ENCODE measurements around the gene XK.
"Not testable (repeated sequence)": the region's sequence is repeated elsewhere in the genome, so short reads cannot be mapped to it uniquely, and the experiment has no call there.

XK gene

GRCh38 chrX:37641859-37642258 lies 43.7 kb upstream of the XK start:
- H3F3A ChIP-seq (ENCODE audit: insufficient read depth, low read length): no peaks in the 10 kb centered on the region
- no peaks in the 10 kb centered on the region for H3K9me2 ChIP-seq (ENCODE audit: low read depth, low read length)
- H3K27ac ChIP-seq (ENCODE audit: low read depth, low read length, poor library complexity, severe bottlenecking): no peak overlapping the region
- H3K4me1 ChIP-seq (ENCODE audit: insufficient read depth, low read length, severe bottlenecking): no peaks in the 10 kb centered on the region
- H3K4me3 ChIP-seq (ENCODE audit: low read depth, low read length, poor library complexity, severe bottlenecking): no peak overlapping the region
- no peak overlapping the region for H2AFZ ChIP-seq (ENCODE audit: low read length)
- no peaks in the 10 kb centered on the region for H4K20me1 ChIP-seq (ENCODE audit: insufficient read depth, low read length)
- H3K4me2 ChIP-seq (ENCODE audit: low read length): no peak overlapping the region
- no peaks in the 10 kb centered on the region for H3K36me3 ChIP-seq (ENCODE audit: insufficient read depth, low read length)
- no peak for TF ChIP-seq EZH2 (IDR thresholded peaks at IDR 0.05; ENCODE audit: borderline replicate concordance, low read length)
- TF ChIP-seq CTCF (IDR thresholded peaks at IDR 0.05; ENCODE audit: low read length): no peak
- H3K79me2 ChIP-seq (ENCODE audit: insufficient read depth, low read length): no peaks in the 10 kb centered on the region
- no peaks in the 10 kb centered on the region for H3K9me3 ChIP-seq (ENCODE audit: low read length)
- no peak overlapping the region for H3K9ac ChIP-seq (ENCODE audit: low read length)
- H3K27me3 ChIP-seq (ENCODE audit: insufficient read depth, low read length): no peaks in the 10 kb centered on the region

GRCh38 chrX:37644381-37645305 lies 40.9 kb upstream of the XK start:
- H3K9me2 ChIP-seq (ENCODE audit: low read depth, low read length): no peaks in the 10 kb centered on the region
- no peak overlapping the region for H3K4me2 ChIP-seq (ENCODE audit: low read length)

GRCh38 chrX:37646254-37646653 lies 39.3 kb upstream of the XK start:
- H3K4me3 ChIP-seq (ENCODE audit: low read depth, low read length, poor library complexity, severe bottlenecking): no peak overlapping the region
- H3K27me3 ChIP-seq (ENCODE audit: insufficient read depth, low read length): no peaks in the 10 kb centered on the region
- no peaks in the 10 kb centered on the region for H3F3A ChIP-seq (ENCODE audit: insufficient read depth, low read length)
- H3K9me3 ChIP-seq (ENCODE audit: low read length): no peaks in the 10 kb centered on the region
- H3K79me2 ChIP-seq (ENCODE audit: insufficient read depth, low read length): no peaks in the 10 kb centered on the region
- H3K4me1 ChIP-seq (ENCODE audit: insufficient read depth, low read length, severe bottlenecking): no peaks in the 10 kb centered on the region
- H3K9me2 ChIP-seq (ENCODE audit: low read depth, low read length): no peaks in the 10 kb centered on the region
- H3K36me3 ChIP-seq (ENCODE audit: insufficient read depth, low read length): no peaks in the 10 kb centered on the region
- H3K9ac ChIP-seq (ENCODE audit: low read length): no peak overlapping the region
- no peak overlapping the region for H2AFZ ChIP-seq (ENCODE audit: low read length)
- no peaks in the 10 kb centered on the region for H4K20me1 ChIP-seq (ENCODE audit: insufficient read depth, low read length)
- TF ChIP-seq CTCF (IDR thresholded peaks at IDR 0.05; ENCODE audit: low read length) (0 out of 2 replicates have a peak, but pooled peaks have one; percentile 5), EZH2 (IDR thresholded peaks at IDR 0.05; ENCODE audit: borderline replicate concordance, low read length) (no peak)
- H3K4me2 ChIP-seq (ENCODE audit: low read length): no peak overlapping the region
- no peak overlapping the region for H3K27ac ChIP-seq (ENCODE audit: low read depth, low read length, poor library complexity, severe bottlenecking)

More at GRCh38 chrX:37644381-37645305, 40.9 kb upstream of the XK start:
- H3K27ac ChIP-seq (ENCODE audit: low read depth, low read length, poor library complexity, severe bottlenecking): no peak overlapping the region
- no peaks in the 10 kb centered on the region for H3K79me2 ChIP-seq (ENCODE audit: insufficient read depth, low read length)
- H4K20me1 ChIP-seq (ENCODE audit: insufficient read depth, low read length): no peaks in the 10 kb centered on the region
- H3K36me3 ChIP-seq (ENCODE audit: insufficient read depth, low read length): no peaks in the 10 kb centered on the region
- no peaks in the 10 kb centered on the region for H3K4me1 ChIP-seq (ENCODE audit: insufficient read depth, low read length, severe bottlenecking)
- no peak overlapping the region for H3K4me3 ChIP-seq (ENCODE audit: low read depth, low read length, poor library complexity, severe bottlenecking)
- H3K9me3 ChIP-seq (ENCODE audit: low read length): no peaks in the 10 kb centered on the region
- no peaks in the 10 kb centered on the region for H3F3A ChIP-seq (ENCODE audit: insufficient read depth, low read length)
- H3K27me3 ChIP-seq (ENCODE audit: insufficient read depth, low read length): no peaks in the 10 kb centered on the region
- no peak overlapping the region for H2AFZ ChIP-seq (ENCODE audit: low read length)
- H3K9ac ChIP-seq (ENCODE audit: low read length): no peak overlapping the region
- no peak for TF ChIP-seq EZH2 (IDR thresholded peaks at IDR 0.05; ENCODE audit: borderline replicate concordance, low read length)
- TF ChIP-seq CTCF (IDR thresholded peaks at IDR 0.05; ENCODE audit: low read length): no peak

GRCh38 chrX:37650879-37651278 lies 34.7 kb upstream of the XK start:
- not testable (repeated sequence) for H3K27me3 ChIP-seq (ENCODE audit: insufficient read depth, low read length); H3K27ac ChIP-seq (ENCODE audit: low read depth, low read length, poor library complexity, severe bottlenecking); H3K9me3 ChIP-seq (ENCODE audit: low read length); H3K79me2 ChIP-seq (ENCODE audit: insufficient read depth, low read length); H3K9me2 ChIP-seq (ENCODE audit: low read depth, low read length); H3K4me3 ChIP-seq (ENCODE audit: low read depth, low read length, poor library complexity, severe bottlenecking); H4K20me1 ChIP-seq (ENCODE audit: insufficient read depth, low read length); H2AFZ ChIP-seq (ENCODE audit: low read length); H3F3A ChIP-seq (ENCODE audit: insufficient read depth, low read length); H3K4me1 ChIP-seq (ENCODE audit: insufficient read depth, low read length, severe bottlenecking); H3K4me2 ChIP-seq (ENCODE audit: low read length); H3K9ac ChIP-seq (ENCODE audit: low read length); H3K36me3 ChIP-seq (ENCODE audit: insufficient read depth, low read length)
